ENCODE measurements around the gene FAM181B. TPM values are rescaled to one million over a fixed set of nuclear protein-coding genes. Genes with fewer than 3 reads are reported as not detected.

The FAM181B gene
- total RNA-seq, 4 donors from 2014 or later, result 0.26 to 5.7 (median 0.91) TPM; not detected in 1

- TF ChIP-seq POLR2A (IDR thresholded peaks at IDR 0.05), result no peak
- TF ChIP-seq CTCF (IDR thresholded peaks at IDR 0.05), result no peak
- no peak for DNase-seq
- Histone ChIP-seq H3K4me3 (no peak overlapping the region), H3K27ac (no peak overlapping the region), H3K36me3 (no peaks in the 10 kb centered on the region), H3K27me3 (no peaks in the 10 kb centered on the region), H3K4me1 (no peaks in the 10 kb centered on the region), H3K9me3 (peaks cover 0 to 6% of the 10 kb centered on the region in 2 donors)
- intact Hi-C loops (cut with DNase I; ENCODE audit: low total_unique reads), result no loop called here
Measured at GRCh38 chr11:82775218-82775617, 41.6 kb upstream of the FAM181B start.

- no peaks in the 10 kb centered on the region for H3K36me3 ChIP-seq
- TF ChIP-seq POLR2A (IDR thresholded peaks at IDR 0.05) (no peak), CTCF (IDR thresholded peaks at IDR 0.05) (no peak)
- intact Hi-C loops (cut with DNase I; ENCODE audit: low total_unique reads), result no loop called here
- peaks cover 0 to 3% of the 10 kb centered on the region in 2 donors for H3K9me3 ChIP-seq
- H3K4me3 ChIP-seq, result no peak overlapping the region
- no peak overlapping the region for H3K27ac ChIP-seq
- H3K4me1 ChIP-seq, result no peaks in the 10 kb centered on the region
- DNase-seq, result no peak
- no peaks in the 10 kb centered on the region for H3K27me3 ChIP-seq
Measured at GRCh38 chr11:82771781-82772180, 38.1 kb upstream of the FAM181B start.

GRCh38 chr11:82767123-82767522 is 33.5 kb upstream of the FAM181B start:
- Histone ChIP-seq H3K4me1 (no peaks in the 10 kb centered on the region), H3K27ac (no peak overlapping the region), H3K9me3 (no peaks in the 10 kb centered on the region), H3K27me3 (no peaks in the 10 kb centered on the region), H3K36me3 (no peaks in the 10 kb centered on the region), H3K4me3 (no peak overlapping the region)
- no peak for DNase-seq
- intact Hi-C loops (cut with DNase I; ENCODE audit: low total_unique reads), result no loop called here
- no peak for TF ChIP-seq POLR2A (IDR thresholded peaks at IDR 0.05)
- no peak for TF ChIP-seq CTCF (IDR thresholded peaks at IDR 0.05)

- no peak overlapping the region for H3K4me3 ChIP-seq
- no peaks in the 10 kb centered on the region for H3K27me3 ChIP-seq
- intact Hi-C loops (cut with DNase I; ENCODE audit: low total_unique reads), result no loop called here
- no peak overlapping the region for H3K27ac ChIP-seq
- H3K4me1 ChIP-seq, result no peaks in the 10 kb centered on the region
- no peaks in the 10 kb centered on the region for H3K9me3 ChIP-seq
- no peak for TF ChIP-seq POLR2A (IDR thresholded peaks at IDR 0.05)
- TF ChIP-seq CTCF (IDR thresholded peaks at IDR 0.05), result no peak
- no peak for DNase-seq
- no peaks in the 10 kb centered on the region for H3K36me3 ChIP-seq
Measured at GRCh38 chr11:82765466-82766034, 31.9 kb upstream of the FAM181B start.

- DNase-seq, result no peak
- Histone ChIP-seq H3K36me3 (no peaks in the 10 kb centered on the region), H3K27me3 (no peaks in the 10 kb centered on the region), H3K4me3 (no peak overlapping the region), H3K9me3 (no peaks in the 10 kb centered on the region), H3K27ac (no peak overlapping the region), H3K4me1 (no peaks in the 10 kb centered on the region)
- TF ChIP-seq CTCF (IDR thresholded peaks at IDR 0.05) (no peak), POLR2A (IDR thresholded peaks at IDR 0.05) (no peak)
- intact Hi-C loops (cut with DNase I; ENCODE audit: low total_unique reads), result no loop called here
Measured at GRCh38 chr11:82763167-82763566, 29.5 kb upstream of the FAM181B start.
